ENCODE results near the gene PALS1.

GRCh38 chr14:67218126-67218525 lies 23.1 kb upstream of the PALS1 start:
- TF ChIP-seq CTCF (IDR thresholded peaks at IDR 0.05 in 4 of 5, conservative IDR thresholded peaks at IDR 0.05 in 1 of 5) (no peak), POLR2A (IDR thresholded peaks at IDR 0.05) (no peak)
